ENCODE data around the gene SUMF2.
"Not testable (repeated sequence)": the region's sequence is repeated elsewhere in the genome, so short reads cannot be mapped to it uniquely, and the experiment has no call there.

- TF ChIP-seq POLR2A, CTCF (IDR thresholded peaks at IDR 0.05): not testable (repeated sequence)
Observed at GRCh38 chr7:56047446-56048116, 16.5 kb upstream of the SUMF2 start.

Data from gastroesophageal sphincter (tissue), 3 donors.